ENCODE data around the gene RNF214.

DNA sequence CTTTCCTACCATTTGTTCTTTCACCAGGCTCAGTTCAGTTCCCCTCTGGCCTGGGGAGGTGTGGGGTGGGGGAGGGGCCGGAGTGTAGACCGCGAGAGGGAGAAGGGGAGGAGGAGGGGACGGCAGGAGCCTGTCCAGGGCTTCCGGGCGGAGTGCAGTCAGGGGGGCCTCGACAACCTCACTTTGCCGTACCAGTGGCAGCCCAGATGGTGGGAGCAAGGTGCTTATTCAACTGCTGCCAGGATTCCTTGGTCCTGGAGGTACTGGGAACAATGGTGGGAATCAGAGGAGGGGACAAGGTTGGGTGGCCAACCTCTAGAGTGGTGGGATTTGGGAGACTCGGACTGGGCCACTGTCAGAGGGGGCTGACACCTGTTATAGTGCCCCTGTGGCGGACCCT is 82.4 kb downstream of the RNF214 start:
- TF ChIP-seq, protein P1, sequence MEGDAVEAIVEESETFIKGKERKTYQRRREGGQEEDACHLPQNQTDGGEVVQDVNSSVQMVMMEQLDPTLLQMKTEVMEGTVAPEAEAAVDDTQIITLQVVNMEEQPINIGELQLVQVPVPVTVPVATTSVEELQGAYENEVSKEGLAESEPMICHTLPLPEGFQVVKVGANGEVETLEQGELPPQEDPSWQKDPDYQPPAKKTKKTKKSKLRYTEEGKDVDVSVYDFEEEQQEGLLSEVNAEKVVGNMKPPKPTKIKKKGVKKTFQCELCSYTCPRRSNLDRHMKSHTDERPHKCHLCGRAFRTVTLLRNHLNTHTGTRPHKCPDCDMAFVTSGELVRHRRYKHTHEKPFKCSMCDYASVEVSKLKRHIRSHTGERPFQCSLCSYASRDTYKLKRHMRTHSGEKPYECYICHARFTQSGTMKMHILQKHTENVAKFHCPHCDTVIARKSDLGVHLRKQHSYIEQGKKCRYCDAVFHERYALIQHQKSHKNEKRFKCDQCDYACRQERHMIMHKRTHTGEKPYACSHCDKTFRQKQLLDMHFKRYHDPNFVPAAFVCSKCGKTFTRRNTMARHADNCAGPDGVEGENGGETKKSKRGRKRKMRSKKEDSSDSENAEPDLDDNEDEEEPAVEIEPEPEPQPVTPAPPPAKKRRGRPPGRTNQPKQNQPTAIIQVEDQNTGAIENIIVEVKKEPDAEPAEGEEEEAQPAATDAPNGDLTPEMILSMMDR (IDR thresholded peaks at IDR 0.05): no peak
- no peak for TF ChIP-seq POLR2A (IDR thresholded peaks at IDR 0.05)
